Esophagus squamous epithelium (tissue), 4 donors: ENCODE measurements around the gene GPR142.

ENCODE experiments used
- POLR2A ChIP-seq, 4 donors: fragments of 450-650 bp; IDR thresholded peaks; one replicate each; pipeline ENCODE4 v1.6.1; 2017; ENCODE audit warnings: antibody characterized with exemption in 4 of 4, mild to moderate bottlenecking in 4 of 4, moderate library complexity in 3 of 4
- TF ChIP-seq, protein P1 (sequence below), 6 experiments: fragments of 450-650 bp in 4 of 6; fragments of 200-600 bp in 2 of 6; sonication (generic) in 2 of 6; IDR thresholded peaks; one replicate each; pipeline ENCODE4 v1.5.1; 2016 to 2019; ENCODE audit warnings: antibody characterized with exemption in 6 of 6, mild to moderate bottlenecking in 4 of 6, moderate library complexity in 4 of 6

DNA sequence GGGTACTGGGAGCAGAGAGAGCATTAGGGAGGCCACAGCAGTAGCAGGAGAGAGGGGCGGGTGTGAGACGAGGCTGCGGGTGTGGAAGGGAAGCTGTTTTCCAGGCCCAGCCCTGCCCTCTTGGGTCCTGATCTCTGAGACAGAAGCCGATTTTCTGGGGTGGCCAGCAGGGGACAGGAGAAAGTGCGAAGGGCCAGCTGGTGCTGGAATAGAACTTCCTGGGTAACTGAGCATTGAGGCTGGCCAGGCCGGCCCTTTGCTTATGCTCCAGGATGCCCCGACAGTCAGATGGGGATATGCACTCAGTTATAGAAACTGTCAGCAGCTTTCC, 6.4 kb upstream of the GPR142 start:
- TF ChIP-seq, protein P1, sequence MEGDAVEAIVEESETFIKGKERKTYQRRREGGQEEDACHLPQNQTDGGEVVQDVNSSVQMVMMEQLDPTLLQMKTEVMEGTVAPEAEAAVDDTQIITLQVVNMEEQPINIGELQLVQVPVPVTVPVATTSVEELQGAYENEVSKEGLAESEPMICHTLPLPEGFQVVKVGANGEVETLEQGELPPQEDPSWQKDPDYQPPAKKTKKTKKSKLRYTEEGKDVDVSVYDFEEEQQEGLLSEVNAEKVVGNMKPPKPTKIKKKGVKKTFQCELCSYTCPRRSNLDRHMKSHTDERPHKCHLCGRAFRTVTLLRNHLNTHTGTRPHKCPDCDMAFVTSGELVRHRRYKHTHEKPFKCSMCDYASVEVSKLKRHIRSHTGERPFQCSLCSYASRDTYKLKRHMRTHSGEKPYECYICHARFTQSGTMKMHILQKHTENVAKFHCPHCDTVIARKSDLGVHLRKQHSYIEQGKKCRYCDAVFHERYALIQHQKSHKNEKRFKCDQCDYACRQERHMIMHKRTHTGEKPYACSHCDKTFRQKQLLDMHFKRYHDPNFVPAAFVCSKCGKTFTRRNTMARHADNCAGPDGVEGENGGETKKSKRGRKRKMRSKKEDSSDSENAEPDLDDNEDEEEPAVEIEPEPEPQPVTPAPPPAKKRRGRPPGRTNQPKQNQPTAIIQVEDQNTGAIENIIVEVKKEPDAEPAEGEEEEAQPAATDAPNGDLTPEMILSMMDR (IDR thresholded peaks at IDR 0.05) = no peak
- TF ChIP-seq POLR2A (IDR thresholded peaks at IDR 0.05) = no peak
